HG03095 (cell line): ENCODE results near the gene THEM4.
"Not testable (repeated sequence)": the region's sequence is repeated elsewhere in the genome, so short reads cannot be mapped to it uniquely, and the experiment has no call there.

Experiments used
- ATAC-seq: cut with Tn5 transposase; IDR thresholded peaks from one replicate; pipeline ENCODE4 v1.9.1; 2021; ENCODE audit warnings: moderate library complexity; ENCODE audit not compliant: unreplicated experiment

THEM4 gene

GRCh38 chr1:151860504-151861187, 48.7 kb downstream of the THEM4 start:
- ATAC-seq, result no peak

- ATAC-seq, result no peak
These were observed 49.4 kb downstream of the THEM4 start for GRCh38 chr1:151859891-151860293.

- ATAC-seq, result no peak
These were observed 50.2 kb downstream of the THEM4 start for GRCh38 chr1:151858886-151859665.

GRCh38 chr1:151858030-151858746, 51.1 kb downstream of the THEM4 start:
- ATAC-seq, result no peak

- no peak for ATAC-seq
These were observed 53.4 kb downstream of the THEM4 start for GRCh38 chr1:151855933-151856332.

GRCh38 chr1:151855516-151855915, 53.8 kb downstream of the THEM4 start:
- ATAC-seq, result not testable (repeated sequence)

- no peak for ATAC-seq
These were observed 54.7 kb downstream of the THEM4 start for GRCh38 chr1:151854658-151855057.

- no peak for ATAC-seq
These were observed 55.8 kb downstream of the THEM4 start, which contains the start of gene THEM5 for GRCh38 chr1:151853411-151853943. Gene THEM5, minus strand, starts transcription at chr1:151853712. Its CDS starts 147 bp downstream, at chr1:151853565.

GRCh38 chr1:151852733-151853132, 56.6 kb downstream of the THEM4 start:
- ATAC-seq, result no peak

- ATAC-seq, result no peak
These were observed 57.4 kb downstream of the THEM4 start for GRCh38 chr1:151851886-151852285.

GRCh38 chr1:151849871-151850270, 59.4 kb downstream of the THEM4 start:
- ATAC-seq, result no peak

- ATAC-seq, result no peak
These were observed 60.2 kb downstream of the THEM4 start for GRCh38 chr1:151849126-151849525.

- no peak for ATAC-seq
These were observed 61.3 kb downstream of the THEM4 start for GRCh38 chr1:151847867-151848596.

- no peak for ATAC-seq
These were observed 62.5 kb downstream of the THEM4 start for GRCh38 chr1:151846686-151847237.

- ATAC-seq, result no peak
These were observed 63.2 kb downstream of the THEM4 start for GRCh38 chr1:151846062-151846568.

- no peak for ATAC-seq
These were observed 65.9 kb downstream of the THEM4 start for GRCh38 chr1:151843398-151843797.

GRCh38 chr1:151841141-151841540, 68.2 kb downstream of the THEM4 start:
- no peak for ATAC-seq

- ATAC-seq, result no peak
These were observed 68.9 kb downstream of the THEM4 start for GRCh38 chr1:151840421-151840820.

GRCh38 chr1:151839457-151840403, 69.6 kb downstream of the THEM4 start, which contains the start of gene C2CD4D:
Gene C2CD4D, minus strand, starts transcription at chr1:151839820. Its CDS starts 831 bp downstream, at chr1:151838989.
- no peak for ATAC-seq
